GM21367 (cell line): ENCODE measurements around the gene MN1.

Source experiments
- ATAC-seq: cut with Tn5 transposase; IDR thresholded peaks from one replicate; pipeline ENCODE4 v1.9.1; 2021; ENCODE audit not compliant: unreplicated experiment

Gene MN1

GRCh38 chr22:27801616-27802345 is at the start of gene MN1:
Gene MN1, minus strand, starts transcription at chr22:27801756. Its CDS starts 1,213 bp downstream, at chr22:27800543.
- no peak for ATAC-seq

GRCh38 chr22:27850000-27850521 is 48.5 kb upstream of the MN1 start:
- no peak for ATAC-seq

GRCh38 chr22:27848005-27848404 is 46.4 kb upstream of the MN1 start:
- no peak for ATAC-seq

GRCh38 chr22:27846910-27847309 is 45.4 kb upstream of the MN1 start:
- ATAC-seq = no peak

GRCh38 chr22:27846248-27846757 is 44.7 kb upstream of the MN1 start:
- ATAC-seq = no peak

GRCh38 chr22:27845644-27846043 is 44.1 kb upstream of the MN1 start:
- no peak for ATAC-seq

- no peak for ATAC-seq
These were observed 43.4 kb upstream of the MN1 start for GRCh38 chr22:27844656-27845591.

GRCh38 chr22:27844256-27844655 is 42.7 kb upstream of the MN1 start:
- no peak for ATAC-seq

GRCh38 chr22:27843441-27843840 is 41.9 kb upstream of the MN1 start:
- no peak for ATAC-seq

GRCh38 chr22:27842669-27843431 is 41.3 kb upstream of the MN1 start:
- no peak for ATAC-seq

- no peak for ATAC-seq
These were observed 40.6 kb upstream of the MN1 start for GRCh38 chr22:27842201-27842600.

GRCh38 chr22:27840436-27840835 is 38.9 kb upstream of the MN1 start:
- no peak for ATAC-seq

- ATAC-seq = no peak
These were observed 37.6 kb upstream of the MN1 start for GRCh38 chr22:27839057-27839660.

- no peak for ATAC-seq
These were observed 34.6 kb upstream of the MN1 start for GRCh38 chr22:27836181-27836580.

GRCh38 chr22:27835446-27835845 is 33.9 kb upstream of the MN1 start:
- no peak for ATAC-seq

GRCh38 chr22:27834364-27835185 is 33.0 kb upstream of the MN1 start:
- no peak for ATAC-seq

- ATAC-seq = no peak
These were observed 32.2 kb upstream of the MN1 start for GRCh38 chr22:27833803-27834202.

GRCh38 chr22:27832606-27833005 is 31.1 kb upstream of the MN1 start:
- no peak for ATAC-seq

GRCh38 chr22:27829620-27830019 is 28.1 kb upstream of the MN1 start:
- no peak for ATAC-seq
